HG03439 (cell line): ENCODE results near the gene ARFGEF2.
"Not testable (repeated sequence)": the region's sequence is repeated elsewhere in the genome, so short reads cannot be mapped to it uniquely, and the experiment has no call there.

Experiments used
- ATAC-seq: cut with Tn5 transposase; IDR thresholded peaks from one replicate; pipeline ENCODE4 v1.9.1; 2021; ENCODE audit warnings: mild to moderate bottlenecking, moderate library complexity; ENCODE audit not compliant: unreplicated experiment

The ARFGEF2 gene

GRCh38 chr20:48921168-48921882 is at the start of gene ARFGEF2:
TSS of gene ARFGEF2 (plus strand) at chr20:48921711. CDS start at chr20:48921890, 179 bp downstream.
- ATAC-seq = peak; percentile 82

GRCh38 chr20:48875233-48875913 is 46.1 kb upstream of the ARFGEF2 start:
- ATAC-seq = no peak

GRCh38 chr20:48875914-48876240 is 45.6 kb upstream of the ARFGEF2 start:
- ATAC-seq = no peak

- no peak for ATAC-seq
These were observed 44.2 kb upstream of the ARFGEF2 start for GRCh38 chr20:48877304-48877703.

- no peak for ATAC-seq
These were observed 42.8 kb upstream of the ARFGEF2 start for GRCh38 chr20:48878534-48879248.

GRCh38 chr20:48879612-48880245 is 41.8 kb upstream of the ARFGEF2 start:
- no peak for ATAC-seq

- no peak for ATAC-seq
These were observed 41.2 kb upstream of the ARFGEF2 start for GRCh38 chr20:48880331-48880730.

- ATAC-seq = no peak
These were observed 40.4 kb upstream of the ARFGEF2 start for GRCh38 chr20:48880981-48881657.

- ATAC-seq = no peak
These were observed 36.3 kb upstream of the ARFGEF2 start for GRCh38 chr20:48885237-48885636.

GRCh38 chr20:48886194-48886593 is 35.3 kb upstream of the ARFGEF2 start:
- ATAC-seq = no peak

- no peak for ATAC-seq
These were observed 34.7 kb upstream of the ARFGEF2 start for GRCh38 chr20:48886811-48887210.

- ATAC-seq = not testable (repeated sequence)
These were observed 33.0 kb upstream of the ARFGEF2 start for GRCh38 chr20:48888517-48888916.

- no peak for ATAC-seq
These were observed 32.2 kb upstream of the ARFGEF2 start for GRCh38 chr20:48889140-48889790.

GRCh38 chr20:48891235-48892048 is 30.1 kb upstream of the ARFGEF2 start:
- no peak for ATAC-seq

- no peak for ATAC-seq
These were observed 29.5 kb upstream of the ARFGEF2 start for GRCh38 chr20:48892049-48892470.

GRCh38 chr20:48892891-48893290 is 28.6 kb upstream of the ARFGEF2 start:
- no peak for ATAC-seq

- ATAC-seq = no peak
These were observed 28.1 kb upstream of the ARFGEF2 start for GRCh38 chr20:48893374-48893773.

- no peak for ATAC-seq
These were observed 24.1 kb upstream of the ARFGEF2 start for GRCh38 chr20:48897305-48898010.

- no peak for ATAC-seq
These were observed 23.3 kb upstream of the ARFGEF2 start for GRCh38 chr20:48898210-48898609.
